Hepatocyte (in vitro differentiated cells): ENCODE data around the gene GGA3. TPM values are rescaled to one million over a fixed set of nuclear protein-coding genes. Genes with fewer than 3 reads are reported as not detected.

Experiments used
- DNase-seq: peaks from one replicate; pipeline ENCODE4 v3.0.0-alpha.2; 2016; ENCODE audit warnings: low spot score
- H2AFZ ChIP-seq: fragments of 200-600 bp; sonication (generic); 2 replicates; pipeline ENCODE4 v1.6.0; 2016; ENCODE audit warnings: antibody characterized with exemption, mild to moderate bottlenecking
- H3K27ac ChIP-seq: fragments of 200-600 bp; sonication (generic); 2 replicates; pipeline ENCODE4 v1.5.1; 2016; ENCODE audit warnings: mild to moderate bottlenecking
- H3K27me3 ChIP-seq: fragments of 200-600 bp; sonication (generic); 2 replicates; pipeline ENCODE4 v1.6.1; 2016
- H3K36me3 ChIP-seq: fragments of 200-600 bp; sonication (generic); replicated peaks from 2 replicates; pipeline ENCODE4 v1.5.1; 2016; ENCODE audit warnings: low read depth; ENCODE audit not compliant: insufficient read depth
- H3K4me1 ChIP-seq: fragments of 200-600 bp; sonication (generic); 2 replicates; pipeline ENCODE4 v1.5.1; 2016; ENCODE audit warnings: mild to moderate bottlenecking, moderate library complexity; ENCODE audit not compliant: insufficient read depth
- H3K4me2 ChIP-seq: fragments of 200-600 bp; sonication (generic); 2 replicates; pipeline ENCODE4 v1.6.0; 2016
- H3K4me3 ChIP-seq: fragments of 200-600 bp; sonication (generic); 2 replicates; pipeline ENCODE4 v1.5.1; 2016; ENCODE audit warnings: mild to moderate bottlenecking
- H3K79me2 ChIP-seq: fragments of 200-600 bp; sonication (generic); 2 replicates; pipeline ENCODE4 v1.6.0; 2017; ENCODE audit warnings: mild to moderate bottlenecking
- H3K9me2 ChIP-seq: fragments of 200-600 bp; sonication (generic); replicated peaks from 2 replicates; pipeline ENCODE4 v1.6.0; 2017; ENCODE audit warnings: mild to moderate bottlenecking; ENCODE audit not compliant: insufficient read depth
- H3K9me3 ChIP-seq: fragments of 200-600 bp; sonication (generic); 2 replicates; pipeline ENCODE4 v1.5.1; 2016; ENCODE audit warnings: low read depth, mild to moderate bottlenecking
- H4K20me1 ChIP-seq: fragments of 200-600 bp; sonication (generic); 2 replicates; pipeline ENCODE4 v1.6.0; 2016; ENCODE audit warnings: mild to moderate bottlenecking; ENCODE audit not compliant: insufficient read depth, poor library complexity, severe bottlenecking
- EZH2 ChIP-seq: fragments of 200-600 bp; sonication (generic); IDR thresholded peaks from 2 replicates; pipeline ENCODE4 v1.6.1; 2016; ENCODE audit warnings: antibody characterized with exemption, mild to moderate bottlenecking, borderline replicate concordance
- EZH2phosphoT487 ChIP-seq: fragments of 200-600 bp; sonication (generic); IDR thresholded peaks from one replicate; pipeline ENCODE4 v1.6.1; 2018; ENCODE audit warnings: antibody characterized with exemption, mild to moderate bottlenecking, low read depth, moderate library complexity; ENCODE audit not compliant: unreplicated experiment, severe bottlenecking
- WGBS: methylation state at CpG from one replicate; pipeline ENCODE4 v1.1.6; 2016; ENCODE audit warnings: low lambda C conversion rate; ENCODE audit errors: missing lambda C conversion rate; 5-methylcytosine and 5-hydroxymethylcytosine counted together
- polyA plus RNA-seq: library from polyadenylated mRNA; unstranded; fragments of >200 nt; fragmentation: Nextera tagmentation; extraction: Ambion mirVana; gene quantifications from 2 replicates; pipeline ENCODE4 v1.2.1, GENCODE V29; 2016
- total RNA-seq: library from RNA; depleted of rRNA; stranded (reverse); fragments of >200 nt; gene quantifications from 2 replicates; pipeline ENCODE4 v1.2.3, GENCODE V29; 2014
- TF ChIP-seq, protein P1 (sequence below): fragments of 200-600 bp; sonication (generic); IDR thresholded peaks from 2 replicates; pipeline ENCODE4 v1.5.1; 2016; ENCODE audit warnings: antibody characterized with exemption, mild to moderate bottlenecking; ENCODE audit not compliant: poor library complexity

The GGA3 gene
- total and polyA plus RNA-seq, 2 experiments from 2014 or later, result 20.2 to 24.4 TPM

DNA sequence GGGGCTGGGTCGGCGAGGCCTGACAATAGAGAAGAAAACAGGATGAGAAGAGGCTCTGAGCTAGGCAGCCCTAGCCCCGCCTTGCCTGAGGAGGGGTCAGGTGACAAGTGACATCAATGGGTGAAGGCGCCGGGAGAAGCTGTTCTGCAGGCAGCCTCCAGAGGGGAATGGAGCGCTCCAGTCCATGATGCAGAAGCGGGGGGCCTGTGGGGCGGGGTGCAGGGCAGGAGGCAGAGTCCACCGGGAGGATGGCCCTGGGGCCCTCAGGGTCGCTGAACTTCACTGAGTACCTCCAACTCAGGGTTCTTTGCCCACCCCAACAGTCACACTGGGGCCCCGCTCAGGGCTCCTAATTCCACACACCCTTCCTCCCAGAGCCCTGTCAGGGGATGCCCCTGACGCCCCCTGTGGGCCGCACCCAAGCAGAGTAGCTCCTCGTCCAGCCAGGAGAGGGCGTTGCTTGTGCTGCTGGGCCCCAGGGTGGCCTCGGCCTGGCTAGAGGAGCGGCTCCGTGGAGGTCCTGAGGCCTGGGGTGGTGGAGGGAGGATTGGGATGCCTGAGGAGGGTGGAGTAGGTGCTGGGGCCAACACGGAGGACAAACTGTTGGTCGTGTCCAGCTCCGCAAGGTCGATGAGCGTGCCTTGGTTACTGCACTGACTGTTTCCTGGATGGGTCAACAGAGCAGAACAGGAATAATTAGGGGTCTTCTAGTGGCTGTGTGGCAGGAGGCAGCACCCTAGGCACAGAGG, 20.8 kb downstream of the GGA3 start:
- H3K4me2 ChIP-seq, result no peak overlapping the region

DNA sequence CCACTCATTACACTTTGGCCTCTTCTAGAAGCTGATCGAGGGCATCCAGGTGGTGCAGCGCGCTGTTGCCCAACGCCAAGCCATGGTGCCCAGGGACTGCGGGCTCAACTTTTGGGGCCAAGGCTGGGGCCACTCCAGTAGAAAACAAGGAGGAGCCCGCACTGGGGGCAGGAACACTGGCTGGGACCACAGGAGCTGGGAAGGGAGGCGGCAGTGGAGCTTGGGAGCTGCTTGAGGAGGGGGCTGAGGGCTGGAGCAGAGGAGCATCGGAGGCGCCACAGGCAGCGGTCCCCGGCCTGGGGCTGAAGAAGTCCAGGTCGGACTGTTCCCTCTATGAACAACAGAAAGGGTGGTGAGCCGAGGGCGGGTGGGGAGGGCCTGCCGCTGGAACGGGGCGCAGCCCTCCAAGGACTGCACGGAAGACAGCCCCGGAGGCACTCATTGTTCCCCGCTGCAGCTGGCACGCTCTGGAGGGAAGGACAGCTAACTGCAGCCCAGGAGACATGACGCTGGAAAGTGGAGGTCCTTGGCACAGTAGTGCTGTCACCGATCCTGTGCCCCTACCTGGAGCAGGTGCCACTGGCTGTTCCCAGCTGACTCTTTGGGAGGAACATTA, 21.5 kb downstream of the GGA3 start:
- no peaks in the 10 kb centered on the region for H3K36me3 ChIP-seq
- DNase-seq, result no peak
- no peaks in the 10 kb centered on the region for H3K9me3 ChIP-seq
- no peak overlapping the region for H3K4me3 ChIP-seq
- no peaks in the 10 kb centered on the region for H3K9me2 ChIP-seq
- no peak overlapping the region for H3K4me2 ChIP-seq
- H3K27ac ChIP-seq, result no peak overlapping the region
- TF ChIP-seq, protein P1, sequence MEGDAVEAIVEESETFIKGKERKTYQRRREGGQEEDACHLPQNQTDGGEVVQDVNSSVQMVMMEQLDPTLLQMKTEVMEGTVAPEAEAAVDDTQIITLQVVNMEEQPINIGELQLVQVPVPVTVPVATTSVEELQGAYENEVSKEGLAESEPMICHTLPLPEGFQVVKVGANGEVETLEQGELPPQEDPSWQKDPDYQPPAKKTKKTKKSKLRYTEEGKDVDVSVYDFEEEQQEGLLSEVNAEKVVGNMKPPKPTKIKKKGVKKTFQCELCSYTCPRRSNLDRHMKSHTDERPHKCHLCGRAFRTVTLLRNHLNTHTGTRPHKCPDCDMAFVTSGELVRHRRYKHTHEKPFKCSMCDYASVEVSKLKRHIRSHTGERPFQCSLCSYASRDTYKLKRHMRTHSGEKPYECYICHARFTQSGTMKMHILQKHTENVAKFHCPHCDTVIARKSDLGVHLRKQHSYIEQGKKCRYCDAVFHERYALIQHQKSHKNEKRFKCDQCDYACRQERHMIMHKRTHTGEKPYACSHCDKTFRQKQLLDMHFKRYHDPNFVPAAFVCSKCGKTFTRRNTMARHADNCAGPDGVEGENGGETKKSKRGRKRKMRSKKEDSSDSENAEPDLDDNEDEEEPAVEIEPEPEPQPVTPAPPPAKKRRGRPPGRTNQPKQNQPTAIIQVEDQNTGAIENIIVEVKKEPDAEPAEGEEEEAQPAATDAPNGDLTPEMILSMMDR, result no peak
- TF ChIP-seq EZH2 (no peak), EZH2phosphoT487 (no peak)
- H3K79me2 ChIP-seq, result no peaks in the 10 kb centered on the region
- no peaks in the 10 kb centered on the region for H3K27me3 ChIP-seq
- WGBS, result 94% methylated on average over 22 of the region's 23 CpGs
- no peaks in the 10 kb centered on the region for H4K20me1 ChIP-seq
- H2AFZ ChIP-seq, result no peak overlapping the region
- no peaks in the 10 kb centered on the region for H3K4me1 ChIP-seq

More for the DNA sequence above, 20.8 kb downstream of the GGA3 start:
- Histone ChIP-seq H3K27me3 (no peaks in the 10 kb centered on the region), H3K9me2 (no peaks in the 10 kb centered on the region), H3K9me3 (no peaks in the 10 kb centered on the region), H3K79me2 (no peaks in the 10 kb centered on the region), H3K27ac (no peak overlapping the region), H2AFZ (no peak overlapping the region), H3K36me3 (no peaks in the 10 kb centered on the region), H3K4me3 (no peak overlapping the region), H4K20me1 (no peaks in the 10 kb centered on the region), H3K4me1 (no peaks in the 10 kb centered on the region)
- DNase-seq, result peak; percentile 50
- WGBS, result 82% methylated on average over 20 of the region's 23 CpGs
- TF ChIP-seq, protein P1, result peak; percentile 47
- no peak for TF ChIP-seq EZH2

DNA sequence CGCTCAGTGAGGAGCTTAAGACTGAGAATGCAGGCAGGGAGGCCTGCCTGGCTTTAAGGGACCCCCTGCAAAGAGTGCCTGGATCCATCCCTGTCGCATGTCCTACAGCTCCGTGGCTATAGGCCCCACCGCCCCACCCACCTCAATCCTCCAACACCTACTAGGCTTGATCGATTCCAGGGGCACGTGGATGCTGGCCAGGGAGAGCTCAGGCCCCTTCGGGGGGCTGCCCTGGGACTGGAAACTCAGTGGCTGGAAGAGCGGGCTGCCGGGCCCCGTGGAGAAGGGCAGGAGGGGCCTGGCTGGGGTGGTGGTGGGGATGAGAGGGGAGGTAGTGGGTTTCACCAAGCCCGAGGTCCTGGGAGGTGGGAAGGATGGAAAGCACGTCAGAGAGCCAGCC, 22.2 kb downstream of the GGA3 start:
- no peak for DNase-seq
- no peak overlapping the region for H3K4me2 ChIP-seq
- H3K9me2 ChIP-seq, result no peaks in the 10 kb centered on the region
- H3K27ac ChIP-seq, result no peak overlapping the region
- H3K4me1 ChIP-seq, result no peaks in the 10 kb centered on the region
- no peaks in the 10 kb centered on the region for H4K20me1 ChIP-seq
- no peaks in the 10 kb centered on the region for H3K36me3 ChIP-seq
- TF ChIP-seq, protein P1, result no peak
- no peaks in the 10 kb centered on the region for H3K79me2 ChIP-seq
- no peaks in the 10 kb centered on the region for H3K9me3 ChIP-seq
- no peaks in the 10 kb centered on the region for H3K27me3 ChIP-seq
- no peak overlapping the region for H3K4me3 ChIP-seq
- no peak overlapping the region for H2AFZ ChIP-seq
- 87% methylated on average over 5 of the region's 12 CpGs for WGBS
